ENCODE results near the gene GLYATL2.

GLYATL2 gene

DNA sequence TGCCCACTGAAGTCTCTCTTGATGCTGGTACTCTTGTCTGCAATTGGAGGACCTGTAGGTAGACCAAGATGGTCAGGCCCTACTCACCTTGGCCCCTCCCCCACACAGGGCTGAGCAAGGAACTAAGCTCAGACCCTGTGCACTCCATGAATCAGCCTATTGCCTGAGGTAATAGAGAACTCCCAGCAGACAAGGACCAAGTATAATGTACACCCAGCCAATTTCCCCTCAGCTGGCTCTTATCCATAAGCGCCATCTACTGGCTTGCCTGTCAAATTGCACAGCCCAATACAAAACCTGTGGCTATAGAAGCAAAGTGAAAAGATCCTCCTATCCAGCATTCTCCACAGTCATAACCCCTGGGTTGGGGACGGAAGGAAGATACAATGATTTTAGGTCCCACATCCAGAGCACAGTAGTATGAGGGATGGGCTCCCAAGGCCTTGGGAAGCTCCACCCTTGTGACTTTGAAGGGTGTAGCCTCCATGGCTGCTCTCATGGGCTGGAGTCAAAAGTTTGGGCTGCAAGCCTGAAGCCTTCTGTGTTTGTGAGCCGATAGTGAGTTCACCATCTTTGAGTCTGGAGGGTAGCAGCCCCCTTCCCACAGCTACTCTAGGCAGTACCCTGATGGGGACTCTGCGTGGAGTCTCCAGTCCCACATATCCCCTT, 56.0 kb downstream of the GLYATL2 start:
- Histone ChIP-seq H3K4me3 (ENCODE audit: low read depth, low read length) (no peak overlapping the region), H3K36me3 (ENCODE audit: control insufficient read depth, insufficient read depth, low read length) (no peaks in the 10 kb centered on the region), H3K9ac (ENCODE audit: low read depth, low read length) (no peak overlapping the region)

DNA sequence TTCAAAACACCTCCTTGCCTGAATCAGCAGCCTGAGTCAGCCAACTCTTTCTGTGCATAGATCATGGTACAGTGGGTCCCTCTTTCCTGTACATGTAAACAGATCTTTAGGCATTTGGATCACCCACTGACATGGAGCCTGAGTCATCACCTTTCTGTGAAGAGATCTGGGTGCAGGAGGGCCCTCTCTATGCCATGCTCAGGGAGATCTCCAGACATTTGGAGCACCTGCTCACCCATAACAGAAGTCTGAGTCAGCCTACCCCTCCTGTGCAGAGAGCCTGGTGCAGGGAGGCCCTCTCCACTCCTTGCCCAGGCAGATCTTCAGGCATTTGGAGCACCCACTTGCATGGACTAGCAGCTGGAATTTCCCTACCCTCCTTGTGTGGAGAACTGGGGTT, 56.6 kb downstream of the GLYATL2 start:
- no peaks in the 10 kb centered on the region for H3K9me3 ChIP-seq (ENCODE audit: control insufficient read depth, insufficient read depth, low read length)
- no peak overlapping the region for H3K9ac ChIP-seq (ENCODE audit: low read depth, low read length)
- H3K4me3 ChIP-seq (ENCODE audit: low read depth, low read length), result no peak overlapping the region
- no peaks in the 10 kb centered on the region for H3K4me1 ChIP-seq (ENCODE audit: control insufficient read depth, insufficient read depth, low read length)
- H3K36me3 ChIP-seq (ENCODE audit: control insufficient read depth, insufficient read depth, low read length), result no peaks in the 10 kb centered on the region
- no peaks in the 10 kb centered on the region for H3K27me3 ChIP-seq (ENCODE audit: control insufficient read depth, insufficient read depth, low read length)

More for the DNA sequence above, 56.0 kb downstream of the GLYATL2 start:
- H3K27me3 ChIP-seq (ENCODE audit: control insufficient read depth, insufficient read depth, low read length), result no peaks in the 10 kb centered on the region
- no peaks in the 10 kb centered on the region for H3K4me1 ChIP-seq (ENCODE audit: control insufficient read depth, insufficient read depth, low read length)
- no peaks in the 10 kb centered on the region for H3K9me3 ChIP-seq (ENCODE audit: control insufficient read depth, insufficient read depth, low read length)

DNA sequence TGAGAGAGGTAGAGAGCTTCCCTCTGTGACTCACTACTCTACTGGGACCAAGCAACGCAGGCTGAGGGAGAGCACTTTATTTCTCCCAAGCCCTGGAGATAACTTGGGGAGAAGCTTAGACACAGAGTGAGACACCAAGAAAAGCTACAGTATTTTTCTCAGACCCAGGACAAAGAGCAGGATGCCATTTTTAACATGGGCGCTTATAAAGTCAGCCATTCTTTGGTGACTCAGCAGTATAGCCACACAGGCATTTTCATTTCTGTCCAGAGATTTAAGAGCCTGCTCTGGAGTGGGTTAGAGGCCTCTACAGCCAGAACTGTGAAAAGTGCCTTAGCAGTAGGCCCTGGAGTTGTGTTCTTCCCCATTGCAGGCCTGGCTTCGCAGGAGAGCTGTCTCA, 57.8 kb downstream of the GLYATL2 start:
- Histone ChIP-seq H3K9ac (ENCODE audit: low read depth, low read length) (no peak overlapping the region), H3K4me1 (ENCODE audit: control insufficient read depth, insufficient read depth, low read length) (no peaks in the 10 kb centered on the region), H3K9me3 (ENCODE audit: control insufficient read depth, insufficient read depth, low read length) (no peaks in the 10 kb centered on the region), H3K27me3 (ENCODE audit: control insufficient read depth, insufficient read depth, low read length) (no peaks in the 10 kb centered on the region), H3K4me3 (ENCODE audit: low read depth, low read length) (no peak overlapping the region), H3K36me3 (ENCODE audit: control insufficient read depth, insufficient read depth, low read length) (no peaks in the 10 kb centered on the region)

DNA sequence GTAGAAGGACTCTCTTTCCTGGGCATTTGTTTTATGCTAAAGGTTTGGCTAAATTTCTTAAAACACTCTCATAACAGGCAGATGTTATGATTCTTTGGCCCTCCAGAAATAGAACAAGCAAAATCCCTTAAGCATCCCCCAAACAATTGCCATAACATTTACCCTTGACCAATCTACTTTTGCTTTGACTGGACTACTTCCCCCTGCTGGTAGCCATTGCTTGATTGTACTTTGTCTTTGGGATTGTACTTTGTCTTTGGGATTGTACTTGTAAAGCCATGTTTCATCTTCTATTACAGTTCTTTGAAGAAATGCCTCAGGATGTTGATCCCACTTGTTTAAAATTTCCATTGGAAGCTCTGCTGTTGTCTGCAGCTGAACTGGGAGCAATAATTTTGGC, 59.5 kb downstream of the GLYATL2 start:
- no peaks in the 10 kb centered on the region for H3K27me3 ChIP-seq (ENCODE audit: control insufficient read depth, insufficient read depth, low read length)
- H3K4me1 ChIP-seq (ENCODE audit: control insufficient read depth, insufficient read depth, low read length), result no peaks in the 10 kb centered on the region
- no peaks in the 10 kb centered on the region for H3K9me3 ChIP-seq (ENCODE audit: control insufficient read depth, insufficient read depth, low read length)
- H3K4me3 ChIP-seq (ENCODE audit: low read depth, low read length), result no peak overlapping the region
- H3K9ac ChIP-seq (ENCODE audit: low read depth, low read length), result no peak overlapping the region
- no peaks in the 10 kb centered on the region for H3K36me3 ChIP-seq (ENCODE audit: control insufficient read depth, insufficient read depth, low read length)

Data from iPS-15b (cell line).